Natural killer cell (primary cell): ENCODE measurements around the gene PCDHAC2. TPM values are rescaled to one million over a fixed set of nuclear protein-coding genes. Genes with fewer than 3 reads are reported as not detected.

Experiments
- ATAC-seq, 3 donors: fragments of 150-1000 bp in 2 of 3; fragments of 200-7000 bp in 1 of 3; cut with Tn5 transposase; 1 replicate in 1 of 3; 2 replicates in 2 of 3; pipeline ENCODE4 v1.10.0; 2021; ENCODE audit warnings: mild to moderate bottlenecking in 2 of 3, moderate library complexity in 2 of 3
- DNase-seq, 2 donors: peaks; one replicate each; pipeline versions ENCODE4 v3.0.0 to v3.0.0-alpha.2; 2013 to 2021; ENCODE audit warnings: mixed read lengths in 1 of 2
- H3K27ac ChIP-seq: one replicate; pipeline ENCODE4 v1.5.1; 2013; ENCODE audit warnings: mild to moderate bottlenecking, low read length
- H3K27me3 ChIP-seq: one replicate; pipeline ENCODE4 v1.6.1; 2013; ENCODE audit warnings: low read length; ENCODE audit not compliant: control insufficient read depth, insufficient read depth
- H3K36me3 ChIP-seq: one replicate; pipeline ENCODE4 v1.6.1; 2013; ENCODE audit warnings: low read length; ENCODE audit not compliant: control insufficient read depth, insufficient read depth
- H3K4me1 ChIP-seq: one replicate; pipeline ENCODE4 v1.6.1; 2013; ENCODE audit warnings: low read length; ENCODE audit not compliant: control insufficient read depth, insufficient read depth
- H3K4me3 ChIP-seq: one replicate; pipeline ENCODE4 v1.5.1; 2013; ENCODE audit warnings: low read length
- H3K9me3 ChIP-seq: one replicate; pipeline ENCODE4 v1.6.1; 2013; ENCODE audit warnings: low read length; ENCODE audit not compliant: control insufficient read depth, insufficient read depth
- H3K27ac Mint-ChIP-seq, 2 donors: one replicate each; pipeline ENCODE4 v1.8.0; 2022; ENCODE audit warnings: mild to moderate bottlenecking in 2 of 2, mixed read lengths in 2 of 2, moderate library complexity in 1 of 2
- H3K27me3 Mint-ChIP-seq, 2 donors: one replicate each; pipeline ENCODE4 v1.8.0; 2022; ENCODE audit warnings: low read depth in 2 of 2, mixed read lengths in 2 of 2
- H3K36me3 Mint-ChIP-seq: one replicate; pipeline ENCODE4 v1.8.0; 2022; ENCODE audit warnings: mixed read lengths
- H3K4me1 Mint-ChIP-seq, 2 donors: one replicate each; pipeline ENCODE4 v1.8.0; 2022; ENCODE audit warnings: mixed read lengths in 2 of 2
- H3K4me3 Mint-ChIP-seq: one replicate; pipeline ENCODE4 v1.8.0; 2022; ENCODE audit warnings: mild to moderate bottlenecking, moderate library complexity, mixed read lengths
- H3K9me3 Mint-ChIP-seq, 2 donors: one replicate each; pipeline ENCODE4 v1.8.0; 2022; ENCODE audit warnings: mixed read lengths in 2 of 2
- WGBS: methylation state at CpG from one replicate; pipeline ENCODE4 v1.1.7; 2013; ENCODE audit warnings: missing lambda C conversion rate; ENCODE audit not compliant: insufficient coverage; 5-methylcytosine and 5-hydroxymethylcytosine counted together
- intact Hi-C: fragments of 100-400 bp; cut with micrococcal nuclease; formaldehyde crosslinking; loops from one replicate; pipeline ENCODE4 v1.14.2; 2022
- total RNA-seq, 4 donors: library from RNA; stranded (reverse); fragments of 120-200 nt in 1 of 4; gene quantifications; one replicate each; pipeline versions ENCODE4 v1.2.3 to v1.2.4, GENCODE V29; 2013 to 2022
- TF ChIP-seq, protein P1 (sequence below): fragments of 200-600 bp; IDR thresholded peaks from one replicate; pipeline ENCODE4 v1.8.0; 2022; ENCODE audit warnings: antibody characterized with exemption

Gene PCDHAC2
- total RNA-seq, 3 donors from 2014 or later (not counting 1 experiment from before 2014, with no cell fraction given), result not detected

DNA sequence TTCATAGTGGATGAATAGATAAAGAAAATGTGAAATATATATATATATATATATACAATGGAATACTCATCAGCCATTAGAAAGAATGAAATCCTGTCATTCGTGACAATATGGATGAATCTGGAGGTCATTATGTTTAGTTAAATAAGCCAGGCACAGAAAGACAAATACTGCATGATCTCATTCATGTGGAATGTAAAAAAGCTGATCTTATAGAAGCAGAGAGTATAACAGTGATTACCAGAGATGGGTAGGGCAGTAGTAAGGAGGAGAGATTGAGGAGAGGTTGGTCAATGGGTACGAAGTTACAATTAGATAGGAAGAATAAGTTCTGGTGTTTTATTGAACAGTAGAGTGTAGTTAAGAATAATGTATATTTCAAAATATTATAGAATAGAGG lies 19.7 kb upstream of the PCDHAC2 start:
- no peaks in the 10 kb centered on the region for H3K27me3 Mint-ChIP-seq
- H3K36me3 Mint-ChIP-seq, result peaks cover 15% of the 10 kb centered on the region
- no peaks in the 10 kb centered on the region for H3K36me3 ChIP-seq
- no peak overlapping the region for H3K4me3 Mint-ChIP-seq
- TF ChIP-seq, protein P1, sequence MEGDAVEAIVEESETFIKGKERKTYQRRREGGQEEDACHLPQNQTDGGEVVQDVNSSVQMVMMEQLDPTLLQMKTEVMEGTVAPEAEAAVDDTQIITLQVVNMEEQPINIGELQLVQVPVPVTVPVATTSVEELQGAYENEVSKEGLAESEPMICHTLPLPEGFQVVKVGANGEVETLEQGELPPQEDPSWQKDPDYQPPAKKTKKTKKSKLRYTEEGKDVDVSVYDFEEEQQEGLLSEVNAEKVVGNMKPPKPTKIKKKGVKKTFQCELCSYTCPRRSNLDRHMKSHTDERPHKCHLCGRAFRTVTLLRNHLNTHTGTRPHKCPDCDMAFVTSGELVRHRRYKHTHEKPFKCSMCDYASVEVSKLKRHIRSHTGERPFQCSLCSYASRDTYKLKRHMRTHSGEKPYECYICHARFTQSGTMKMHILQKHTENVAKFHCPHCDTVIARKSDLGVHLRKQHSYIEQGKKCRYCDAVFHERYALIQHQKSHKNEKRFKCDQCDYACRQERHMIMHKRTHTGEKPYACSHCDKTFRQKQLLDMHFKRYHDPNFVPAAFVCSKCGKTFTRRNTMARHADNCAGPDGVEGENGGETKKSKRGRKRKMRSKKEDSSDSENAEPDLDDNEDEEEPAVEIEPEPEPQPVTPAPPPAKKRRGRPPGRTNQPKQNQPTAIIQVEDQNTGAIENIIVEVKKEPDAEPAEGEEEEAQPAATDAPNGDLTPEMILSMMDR, result no peak
- H3K27ac ChIP-seq, result no peak overlapping the region
- H3K9me3 ChIP-seq, result no peaks in the 10 kb centered on the region
- WGBS, result 0% methylated on average over 1 of the region's 2 CpGs
- H3K4me1 ChIP-seq, result no peaks in the 10 kb centered on the region
- H3K4me1 Mint-ChIP-seq, result no peaks in the 10 kb centered on the region
- ATAC-seq, result no peak
- H3K4me3 ChIP-seq, result no peak overlapping the region
- no peak overlapping the region for H3K27ac Mint-ChIP-seq
- H3K27me3 ChIP-seq, result no peaks in the 10 kb centered on the region
- no peak for DNase-seq
- H3K9me3 Mint-ChIP-seq, result peaks cover 9 to 20% of the 10 kb centered on the region in 2 donors
- intact Hi-C loops, result no loop called here

DNA sequence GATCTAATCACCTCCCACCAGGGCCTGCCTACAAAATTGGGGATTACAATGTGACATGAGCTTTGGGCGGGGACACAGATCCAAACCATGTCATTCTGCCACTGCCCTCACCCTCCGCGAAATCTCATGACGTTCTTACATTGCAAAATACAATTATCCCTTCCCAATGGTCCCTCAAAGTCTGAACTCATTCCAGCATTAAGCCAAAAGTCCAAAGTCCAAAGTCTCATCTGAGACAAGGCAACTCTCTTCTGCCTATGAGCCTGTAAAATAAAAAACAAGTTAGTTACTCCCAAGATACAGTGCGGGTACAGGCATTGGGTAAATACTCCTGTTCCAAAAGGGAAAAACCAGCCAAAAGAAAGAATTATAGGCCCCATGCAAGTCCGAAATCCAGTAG lies 14.6 kb upstream of the PCDHAC2 start:
- no peak overlapping the region for H3K4me3 ChIP-seq
- H3K9me3 ChIP-seq, result no peaks in the 10 kb centered on the region
- DNase-seq, result no peak
- ATAC-seq, result no peak
- Mint-ChIP-seq H3K4me3 (no peak overlapping the region), H3K27ac (no peak overlapping the region), H3K27me3 (no peaks in the 10 kb centered on the region), H3K36me3 (no peaks in the 10 kb centered on the region), H3K4me1 (no peaks in the 10 kb centered on the region), H3K9me3 (peaks cover 6 to 18% of the 10 kb centered on the region in 2 donors)
- intact Hi-C loops, result no loop called here
- WGBS, result 64% methylated on average over 6 of the region's 6 CpGs
- H3K27me3 ChIP-seq, result no peaks in the 10 kb centered on the region
- H3K4me1 ChIP-seq, result no peaks in the 10 kb centered on the region
- H3K27ac ChIP-seq, result no peak overlapping the region
- no peaks in the 10 kb centered on the region for H3K36me3 ChIP-seq
- TF ChIP-seq, protein P1, result no peak

DNA sequence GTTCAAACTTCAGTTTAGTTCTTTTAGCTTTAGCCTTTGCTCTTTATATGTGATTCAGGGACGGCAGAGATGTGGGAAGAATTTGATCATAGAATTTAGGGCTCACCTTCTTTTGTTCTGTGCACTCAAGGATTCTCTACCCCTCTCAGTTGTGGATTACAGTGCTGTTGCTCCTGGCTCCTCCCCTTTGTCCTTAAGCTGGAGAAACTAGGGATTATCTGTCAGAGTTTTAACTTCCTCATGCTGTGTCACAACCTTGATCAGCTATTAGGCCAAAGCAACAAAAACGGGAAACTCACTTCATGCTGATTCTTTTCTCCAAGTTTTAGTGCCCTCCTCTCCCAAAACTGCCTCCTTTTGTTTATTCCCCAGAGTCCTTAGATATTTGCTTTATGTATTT lies 13.0 kb upstream of the PCDHAC2 start:
- intact Hi-C loops, result no loop called here
- DNase-seq, result no peak
- WGBS, result 42% methylated on average over 2 of the region's 2 CpGs
- H3K27ac Mint-ChIP-seq, result no peak overlapping the region
- H3K27me3 Mint-ChIP-seq, result no peaks in the 10 kb centered on the region
- H3K36me3 Mint-ChIP-seq, result no peaks in the 10 kb centered on the region
- no peaks in the 10 kb centered on the region for H3K27me3 ChIP-seq
- H3K9me3 ChIP-seq, result no peaks in the 10 kb centered on the region
- ATAC-seq, result no peak
- no peak overlapping the region for H3K4me3 Mint-ChIP-seq
- no peak overlapping the region for H3K4me3 ChIP-seq
- H3K36me3 ChIP-seq, result no peaks in the 10 kb centered on the region
- no peak overlapping the region for H3K27ac ChIP-seq
- TF ChIP-seq, protein P1, result no peak
- no peaks in the 10 kb centered on the region for H3K4me1 Mint-ChIP-seq
- peaks cover 6 to 17% of the 10 kb centered on the region in 2 donors for H3K9me3 Mint-ChIP-seq
- H3K4me1 ChIP-seq, result no peaks in the 10 kb centered on the region

DNA sequence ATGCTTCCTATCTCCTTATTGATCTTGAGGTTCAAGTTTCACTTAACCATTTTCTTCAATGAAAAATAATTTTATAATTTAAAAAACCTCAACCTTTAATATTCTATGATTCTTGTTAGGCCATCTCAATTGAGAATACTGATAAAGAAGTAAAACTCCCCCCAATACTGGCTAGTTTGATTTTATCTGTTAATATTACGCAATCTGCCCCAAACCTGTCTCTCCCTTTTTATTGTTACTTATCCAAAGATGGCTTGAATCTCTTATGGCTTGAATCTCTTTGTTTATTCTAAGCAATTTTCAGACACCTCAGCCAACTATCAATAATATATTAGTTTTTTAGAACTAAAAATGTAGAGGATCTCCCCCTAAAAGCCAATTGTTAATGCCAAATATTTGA lies 4.1 kb upstream of the PCDHAC2 start:
- Mint-ChIP-seq H3K4me1 (no peaks in the 10 kb centered on the region), H3K4me3 (no peak overlapping the region), H3K9me3 (peaks cover 0 to 4% of the 10 kb centered on the region in 2 donors), H3K36me3 (no peaks in the 10 kb centered on the region), H3K27me3 (peaks cover 12 to 21% of the 10 kb centered on the region in 2 donors), H3K27ac (no peak overlapping the region)
- DNase-seq, result no peak
- Histone ChIP-seq H3K4me3 (no peak overlapping the region), H3K36me3 (no peaks in the 10 kb centered on the region), H3K27me3 (peaks cover 2% of the 10 kb centered on the region), H3K9me3 (no peaks in the 10 kb centered on the region), H3K27ac (no peak overlapping the region), H3K4me1 (no peaks in the 10 kb centered on the region)
- no peak for ATAC-seq
- TF ChIP-seq, protein P1, result no peak
- intact Hi-C loops, result no loop called here
- WGBS, result 100% methylated on average over 1 of the region's 1 CpG
